ENCODE measurements around the gene CREB5.

CREB5 gene

GRCh38 chr7:28682801-28683200 lies 270.5 kb downstream of the CREB5 start:
- DNase-seq (ENCODE audit: low read depth in 2 of 2): no peak

- no peak for DNase-seq (ENCODE audit: low read depth in 2 of 2)
Observed at GRCh38 chr7:28684650-28685241, 272.4 kb downstream of the CREB5 start.

GRCh38 chr7:28685242-28685643 lies 272.9 kb downstream of the CREB5 start:
- DNase-seq (ENCODE audit: low read depth in 2 of 2): no peak

GRCh38 chr7:28685644-28686417 lies 273.5 kb downstream of the CREB5 start:
- DNase-seq (ENCODE audit: low read depth in 2 of 2): no peak

GRCh38 chr7:28686418-28686800 lies 274.1 kb downstream of the CREB5 start:
- DNase-seq (ENCODE audit: low read depth in 2 of 2): no peak

GRCh38 chr7:28687537-28687936 lies 275.2 kb downstream of the CREB5 start:
- DNase-seq (ENCODE audit: low read depth in 2 of 2): no peak

GRCh38 chr7:28688174-28688573 lies 275.9 kb downstream of the CREB5 start:
- DNase-seq (ENCODE audit: low read depth in 2 of 2): no peak

- DNase-seq (ENCODE audit: low read depth in 2 of 2): no peak
Observed at GRCh38 chr7:28688651-28689050, 276.3 kb downstream of the CREB5 start.

- DNase-seq (ENCODE audit: low read depth in 2 of 2): no peak
Observed at GRCh38 chr7:28695300-28696295, 283.3 kb downstream of the CREB5 start.

GRCh38 chr7:28697913-28698563 lies 285.7 kb downstream of the CREB5 start:
- DNase-seq (ENCODE audit: low read depth in 2 of 2): no peak

- DNase-seq (ENCODE audit: low read depth in 2 of 2): no peak
Observed at GRCh38 chr7:28698840-28699239, 286.5 kb downstream of the CREB5 start.

- DNase-seq (ENCODE audit: low read depth in 2 of 2): no peak
Observed at GRCh38 chr7:28700096-28700495, 287.8 kb downstream of the CREB5 start.

GRCh38 chr7:28700790-28701203 lies 288.5 kb downstream of the CREB5 start:
- no peak for DNase-seq (ENCODE audit: low read depth in 2 of 2)

- DNase-seq (ENCODE audit: low read depth in 2 of 2): no peak
Observed at GRCh38 chr7:28701731-28702130, 289.4 kb downstream of the CREB5 start.

GRCh38 chr7:28702171-28702570 lies 289.9 kb downstream of the CREB5 start:
- no peak for DNase-seq (ENCODE audit: low read depth in 2 of 2)

GRCh38 chr7:28703037-28703765 lies 290.9 kb downstream of the CREB5 start:
- DNase-seq (ENCODE audit: low read depth in 2 of 2): no peak

- no peak for DNase-seq (ENCODE audit: low read depth in 2 of 2)
Observed at GRCh38 chr7:28704706-28705105, 292.4 kb downstream of the CREB5 start.

- no peak for DNase-seq (ENCODE audit: low read depth in 2 of 2)
Observed at GRCh38 chr7:28705350-28705749, 293.0 kb downstream of the CREB5 start.

GRCh38 chr7:28706584-28706983 lies 294.3 kb downstream of the CREB5 start:
- no peak for DNase-seq (ENCODE audit: low read depth in 2 of 2)

GRCh38 chr7:28707291-28707690 lies 295.0 kb downstream of the CREB5 start:
- no peak for DNase-seq (ENCODE audit: low read depth in 2 of 2)
